ENCODE measurements around the gene MDM1.

GRCh38 chr12:68310370-68310769, 21.8 kb downstream of the MDM1 start:
- TF ChIP-seq CTCF (IDR thresholded peaks at IDR 0.05; ENCODE audit: poor library complexity), result no peak
- no peak for TF ChIP-seq EZH2 (IDR thresholded peaks at IDR 0.05; ENCODE audit: borderline replicate concordance)

All from hepatocyte (in vitro differentiated cells).